OCI-LY1 (cell line): ENCODE measurements around the gene RCAN3.
"Not testable (repeated sequence)": the region's sequence is repeated elsewhere in the genome, so short reads cannot be mapped to it uniquely, and the experiment has no call there.

Experiments
- H2AFZ ChIP-seq: fragments of 200-600 bp; sonication (generic), shearing (Covaris generic); 2 replicates; pipeline ENCODE4 v1.6.0; 2014; ENCODE audit warnings: antibody characterized with exemption, mild to moderate bottlenecking, low read length
- H3F3A ChIP-seq: fragments of 200-600 bp; sonication (generic), shearing (Covaris generic); 2 replicates; pipeline ENCODE4 v1.6.0; 2014; ENCODE audit warnings: mild to moderate bottlenecking, antibody characterized with exemption, low read length, moderate library complexity; ENCODE audit not compliant: insufficient read depth
- H3K27ac ChIP-seq: fragments of 200-600 bp; sonication (generic); 2 replicates; pipeline ENCODE4 v1.5.1; 2014; ENCODE audit warnings: low read length, mixed run types, mild to moderate bottlenecking, low read depth; ENCODE audit not compliant: poor library complexity, severe bottlenecking
- H3K27me3 ChIP-seq: fragments of 200-600 bp; sonication (generic); 2 replicates; pipeline ENCODE4 v1.6.0; 2014; ENCODE audit warnings: antibody characterized with exemption, mild to moderate bottlenecking, low read length, moderate library complexity; ENCODE audit not compliant: insufficient read depth
- H3K36me3 ChIP-seq: fragments of 200-600 bp; sonication (generic); 2 replicates; pipeline ENCODE4 v1.6.1; 2014; ENCODE audit warnings: mild to moderate bottlenecking, antibody characterized with exemption, low read length, moderate library complexity, mixed read lengths; ENCODE audit not compliant: insufficient read depth
- H3K4me1 ChIP-seq: fragments of 200-600 bp; sonication (generic); 2 replicates; pipeline ENCODE4 v1.5.1; 2014; ENCODE audit warnings: mild to moderate bottlenecking, low read length, moderate library complexity; ENCODE audit not compliant: insufficient read depth, severe bottlenecking
- H3K4me2 ChIP-seq: fragments of 200-600 bp; sonication (generic), shearing (Covaris generic); 2 replicates; pipeline ENCODE4 v1.6.1; 2014; ENCODE audit warnings: low read length
- H3K4me3 ChIP-seq: fragments of 200-600 bp; sonication (generic); 2 replicates; pipeline ENCODE4 v1.5.1; 2014; ENCODE audit warnings: low read length, low read depth, mild to moderate bottlenecking, mixed read lengths; ENCODE audit not compliant: poor library complexity, severe bottlenecking
- H3K79me2 ChIP-seq: fragments of 200-600 bp; shearing (Covaris generic); 2 replicates; pipeline ENCODE4 v1.6.1; 2016; ENCODE audit warnings: mixed run types, low read length, mixed read lengths; ENCODE audit not compliant: insufficient read depth
- H3K9ac ChIP-seq: fragments of 200-600 bp; sonication (generic), shearing (Covaris generic); 2 replicates; pipeline ENCODE4 v1.6.1; 2014; ENCODE audit warnings: mild to moderate bottlenecking, low read length, mixed read lengths
- H3K9me2 ChIP-seq: fragments of 200-600 bp; sonication (generic), shearing (Covaris generic); 2 replicates; pipeline ENCODE4 v1.6.1; 2014; ENCODE audit warnings: low read depth, mild to moderate bottlenecking, low read length, mixed read lengths
- H3K9me3 ChIP-seq: fragments of 200-600 bp; shearing (Covaris generic); 2 replicates; pipeline ENCODE4 v1.6.1; 2014; ENCODE audit warnings: low read length, mixed read lengths
- H4K20me1 ChIP-seq: fragments of 200-600 bp; sonication (generic), shearing (Covaris generic); 2 replicates; pipeline ENCODE4 v1.6.0; 2016; ENCODE audit warnings: mild to moderate bottlenecking, low read length; ENCODE audit not compliant: insufficient read depth
- EZH2 ChIP-seq: fragments of 200-600 bp; sonication (generic), shearing (Covaris generic); IDR thresholded peaks from 2 replicates; pipeline ENCODE4 v1.8.0; 2017; ENCODE audit warnings: borderline replicate concordance, mixed run types, mild to moderate bottlenecking, antibody characterized with exemption, low read length, moderate library complexity, mixed read lengths
- TF ChIP-seq, protein P1 (sequence below): fragments of 200-600 bp; sonication (generic), shearing (Covaris generic); IDR thresholded peaks from 2 replicates; pipeline ENCODE4 v1.5.1; 2017; ENCODE audit warnings: mild to moderate bottlenecking, antibody characterized with exemption, low read length, moderate library complexity, mixed read lengths

RCAN3 gene

DNA sequence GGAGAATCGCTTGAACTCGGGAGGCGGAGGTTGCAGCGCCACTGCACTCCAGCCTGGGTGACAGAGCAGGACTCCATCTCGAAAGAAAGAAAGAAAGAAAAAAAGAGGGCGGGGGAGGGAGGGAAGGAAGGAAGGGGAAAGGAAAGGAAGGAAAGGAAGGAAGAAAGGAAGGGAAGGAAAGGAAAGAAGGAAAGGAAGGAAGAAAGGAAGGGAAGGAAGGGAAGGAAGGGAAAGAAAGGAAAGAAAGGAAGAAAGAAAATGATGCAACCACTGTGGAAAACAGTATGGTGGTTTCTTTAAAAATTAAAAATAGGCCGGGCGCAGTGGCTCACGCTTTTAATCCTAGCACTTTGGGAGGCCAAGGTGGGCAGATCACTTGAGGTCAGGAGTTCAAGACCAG, 15.2 kb upstream of the RCAN3 start:
- TF ChIP-seq EZH2 = no peak
- TF ChIP-seq, protein P1, sequence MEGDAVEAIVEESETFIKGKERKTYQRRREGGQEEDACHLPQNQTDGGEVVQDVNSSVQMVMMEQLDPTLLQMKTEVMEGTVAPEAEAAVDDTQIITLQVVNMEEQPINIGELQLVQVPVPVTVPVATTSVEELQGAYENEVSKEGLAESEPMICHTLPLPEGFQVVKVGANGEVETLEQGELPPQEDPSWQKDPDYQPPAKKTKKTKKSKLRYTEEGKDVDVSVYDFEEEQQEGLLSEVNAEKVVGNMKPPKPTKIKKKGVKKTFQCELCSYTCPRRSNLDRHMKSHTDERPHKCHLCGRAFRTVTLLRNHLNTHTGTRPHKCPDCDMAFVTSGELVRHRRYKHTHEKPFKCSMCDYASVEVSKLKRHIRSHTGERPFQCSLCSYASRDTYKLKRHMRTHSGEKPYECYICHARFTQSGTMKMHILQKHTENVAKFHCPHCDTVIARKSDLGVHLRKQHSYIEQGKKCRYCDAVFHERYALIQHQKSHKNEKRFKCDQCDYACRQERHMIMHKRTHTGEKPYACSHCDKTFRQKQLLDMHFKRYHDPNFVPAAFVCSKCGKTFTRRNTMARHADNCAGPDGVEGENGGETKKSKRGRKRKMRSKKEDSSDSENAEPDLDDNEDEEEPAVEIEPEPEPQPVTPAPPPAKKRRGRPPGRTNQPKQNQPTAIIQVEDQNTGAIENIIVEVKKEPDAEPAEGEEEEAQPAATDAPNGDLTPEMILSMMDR = no peak
- Histone ChIP-seq H3K9me3 (0 out of 2 replicates have a peak, but pooled peaks cover 3% of the 10 kb centered on the region), H3K79me2 (no peaks in the 10 kb centered on the region), H3F3A (no peaks in the 10 kb centered on the region), H3K4me1 (peaks cover 7% of the 10 kb centered on the region), H3K27ac (no peak overlapping the region), H3K9me2 (no peaks in the 10 kb centered on the region), H3K4me3 (no peak overlapping the region), H2AFZ (no peak overlapping the region), H3K9ac (no peak overlapping the region), H3K27me3 (no peaks in the 10 kb centered on the region), H3K36me3 (no peaks in the 10 kb centered on the region), H3K4me2 (no peak overlapping the region), H4K20me1 (no peaks in the 10 kb centered on the region)

DNA sequence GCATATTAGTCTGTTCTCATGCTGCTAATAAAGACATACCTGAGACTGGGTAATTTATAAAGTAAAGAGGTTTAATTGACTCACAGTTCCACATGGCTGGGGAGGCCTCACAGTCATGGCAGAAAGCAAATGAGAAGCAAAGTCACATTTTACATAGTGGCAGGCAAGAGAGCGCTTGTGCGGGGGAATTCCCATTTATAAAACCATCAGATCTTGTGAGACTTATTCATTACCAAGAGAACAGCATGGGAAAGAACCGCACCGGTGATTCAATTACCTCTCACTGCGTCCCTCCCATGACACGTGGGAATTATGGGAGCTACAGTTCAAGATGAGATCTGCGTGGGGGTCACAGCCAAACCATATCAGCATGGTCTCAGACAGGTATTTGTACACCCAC, 14.5 kb upstream of the RCAN3 start:
- not testable (repeated sequence) for H3K4me1 ChIP-seq, H3K79me2 ChIP-seq, H3K4me2 ChIP-seq, H3K9me3 ChIP-seq, H3K27ac ChIP-seq, H3K36me3 ChIP-seq, H3K4me3 ChIP-seq, H3F3A ChIP-seq, H3K9me2 ChIP-seq, H2AFZ ChIP-seq, H4K20me1 ChIP-seq, H3K27me3 ChIP-seq, H3K9ac ChIP-seq

DNA sequence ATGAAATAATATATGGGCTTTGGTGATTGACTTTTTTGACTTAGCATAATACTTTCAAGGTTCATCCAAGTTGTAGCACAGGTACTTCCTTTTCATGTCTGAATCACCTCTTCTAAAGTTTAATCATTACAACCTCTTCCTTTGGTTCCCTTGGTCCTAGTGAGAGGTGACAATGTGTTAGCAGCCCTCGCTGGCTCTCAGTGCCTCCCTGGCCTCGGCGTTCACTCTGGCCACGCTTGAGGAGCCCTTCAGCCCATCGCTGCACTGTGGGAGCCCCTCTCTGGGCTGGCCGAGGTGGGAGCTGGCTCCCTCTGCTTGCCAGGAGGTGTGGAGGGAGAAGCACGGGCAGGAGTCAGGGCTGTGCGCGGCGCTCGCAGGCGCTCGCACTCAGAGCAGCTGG, 13.0 kb upstream of the RCAN3 start:
- Histone ChIP-seq H3K79me2 (no peaks in the 10 kb centered on the region), H3K36me3 (no peaks in the 10 kb centered on the region), H3K27ac (no peak overlapping the region), H3K4me3 (no peak overlapping the region), H3K4me2 (no peak overlapping the region), H3K27me3 (no peaks in the 10 kb centered on the region), H3K9me2 (no peaks in the 10 kb centered on the region), H3K4me1 (peaks cover 7% of the 10 kb centered on the region), H4K20me1 (no peaks in the 10 kb centered on the region), H2AFZ (no peak overlapping the region), H3K9ac (no peak overlapping the region), H3F3A (no peaks in the 10 kb centered on the region), H3K9me3 (0 out of 2 replicates have a peak, but pooled peaks cover 3% of the 10 kb centered on the region)
- no peak for TF ChIP-seq EZH2
- TF ChIP-seq, protein P1 = no peak

DNA sequence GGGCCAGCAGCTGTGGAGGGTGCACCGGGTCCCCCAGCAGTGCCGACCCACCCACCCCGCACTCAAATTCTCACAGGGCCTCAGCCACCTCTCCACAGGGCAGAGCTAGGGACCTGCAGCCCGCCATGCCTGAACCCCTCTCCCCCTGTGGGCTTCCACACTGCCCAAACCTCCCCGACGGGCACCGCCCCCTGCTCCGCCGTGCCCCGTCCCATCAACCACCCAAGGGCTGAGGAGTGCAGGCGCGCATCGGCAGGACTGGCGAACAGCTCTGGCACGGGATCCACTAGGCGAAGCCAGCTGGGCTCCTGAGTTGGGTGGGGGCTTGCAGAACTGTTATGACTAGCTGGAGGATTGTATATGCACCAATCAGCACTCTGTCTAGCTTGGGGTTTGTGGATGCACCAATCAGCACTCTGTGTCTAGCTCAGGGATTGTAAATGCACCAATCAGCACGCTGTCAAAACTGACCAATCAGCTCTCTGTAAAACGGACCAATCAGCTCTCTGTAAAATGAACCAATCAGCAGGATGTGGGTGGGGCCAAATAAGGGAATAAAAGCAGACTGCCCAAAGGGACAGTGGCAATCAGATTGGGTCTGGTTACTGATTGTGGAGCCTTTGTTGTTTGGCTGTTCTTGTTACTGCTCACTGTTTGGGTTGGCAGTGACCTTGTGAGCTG, 12.4 kb upstream of the RCAN3 start:
- TF ChIP-seq, protein P1 = no peak
- TF ChIP-seq EZH2 = no peak
- Histone ChIP-seq H3K9ac (no peak overlapping the region), H3K27ac (no peak overlapping the region), H3F3A (no peaks in the 10 kb centered on the region), H3K4me1 (peaks cover 7% of the 10 kb centered on the region), H3K4me3 (no peak overlapping the region), H4K20me1 (no peaks in the 10 kb centered on the region), H3K4me2 (no peak overlapping the region), H3K27me3 (no peaks in the 10 kb centered on the region), H3K79me2 (no peaks in the 10 kb centered on the region), H3K9me2 (no peaks in the 10 kb centered on the region), H3K9me3 (0 out of 2 replicates have a peak, but pooled peaks cover 3% of the 10 kb centered on the region), H3K36me3 (no peaks in the 10 kb centered on the region), H2AFZ (no peak overlapping the region)
